WI38 (cell line): Measurements from ENCODE around the gene DOK5.

Experiments used
- H3K4me3 ChIP-seq: 2 replicates; pipeline ENCODE4 v1.5.1; 2011; ENCODE audit warnings: low read depth, mild to moderate bottlenecking, control low read depth, low read length
- CTCF ChIP-seq: IDR thresholded peaks from 2 replicates; pipeline ENCODE4 v1.5.1; 2012; ENCODE audit warnings: low read depth, mild to moderate bottlenecking, control low read depth, low read length

The DOK5 gene

GRCh38 chr20:54469952-54470351, 5.4 kb upstream of the DOK5 start:
- no peak overlapping the region for H3K4me3 ChIP-seq
- no peak for TF ChIP-seq CTCF

GRCh38 chr20:54470697-54471096, 4.7 kb upstream of the DOK5 start:
- TF ChIP-seq CTCF: no peak

GRCh38 chr20:54472607-54473006, 2.8 kb upstream of the DOK5 start:
- no peak for TF ChIP-seq CTCF
- H3K4me3 ChIP-seq: no peak overlapping the region

More at GRCh38 chr20:54470697-54471096, 4.7 kb upstream of the DOK5 start:
- no peak overlapping the region for H3K4me3 ChIP-seq

GRCh38 chr20:54473340-54473739, 2.1 kb upstream of the DOK5 start:
- TF ChIP-seq CTCF: no peak
- H3K4me3 ChIP-seq: no peak overlapping the region

GRCh38 chr20:54474046-54474445, 1.3 kb upstream of the DOK5 start:
- no peak for TF ChIP-seq CTCF
- no peak overlapping the region for H3K4me3 ChIP-seq

- no peak for TF ChIP-seq CTCF
- no peak overlapping the region for H3K4me3 ChIP-seq
These were observed 527 bp upstream of the DOK5 start for GRCh38 chr20:54474866-54475265.

- no peak for TF ChIP-seq CTCF
- H3K4me3 ChIP-seq: no peak overlapping the region
These were observed 996 bp downstream of the DOK5 start for GRCh38 chr20:54476169-54477009.
